GM18511 (cell line): ENCODE measurements around the gene ORAI1.
"Not testable (repeated sequence)": the region's sequence is repeated elsewhere in the genome, so short reads cannot be mapped to it uniquely, and the experiment has no call there.

Experiments used
- ATAC-seq: cut with Tn5 transposase; IDR thresholded peaks from one replicate; pipeline ENCODE4 v1.9.1; 2021; ENCODE audit warnings: mild to moderate bottlenecking, moderate library complexity; ENCODE audit not compliant: unreplicated experiment

The ORAI1 gene

GRCh38 chr12:121602766-121603165 lies 23.6 kb upstream of the ORAI1 start:
- ATAC-seq: no peak

- ATAC-seq: no peak
Measured at GRCh38 chr12:121603581-121603980, 22.7 kb upstream of the ORAI1 start.

- no peak for ATAC-seq
Measured at GRCh38 chr12:121608301-121608700, 18.0 kb upstream of the ORAI1 start.

GRCh38 chr12:121610239-121611149 lies 15.8 kb upstream of the ORAI1 start:
- no peak for ATAC-seq

- no peak for ATAC-seq
Measured at GRCh38 chr12:121611306-121611705, 15.0 kb upstream of the ORAI1 start.

GRCh38 chr12:121613462-121613861 lies 12.9 kb upstream of the ORAI1 start:
- ATAC-seq: no peak

GRCh38 chr12:121614872-121615467 lies 11.4 kb upstream of the ORAI1 start:
- no peak for ATAC-seq

GRCh38 chr12:121618659-121619233 lies 7.6 kb upstream of the ORAI1 start:
- ATAC-seq: no peak

- ATAC-seq: no peak
Measured at GRCh38 chr12:121620333-121620891, 5.9 kb upstream of the ORAI1 start.

GRCh38 chr12:121626853-121627640 lies 717 bp downstream of the ORAI1 start:
- peak; percentile 35 for ATAC-seq

- no peak for ATAC-seq
Measured at GRCh38 chr12:121628037-121628436, 1.7 kb downstream of the ORAI1 start.

- ATAC-seq: no peak
Measured at GRCh38 chr12:121628536-121628935, 2.2 kb downstream of the ORAI1 start.

GRCh38 chr12:121630791-121631355 lies 4.5 kb downstream of the ORAI1 start:
- no peak for ATAC-seq

GRCh38 chr12:121632069-121632970 lies 6.0 kb downstream of the ORAI1 start:
- ATAC-seq: no peak

GRCh38 chr12:121633833-121634196 lies 7.5 kb downstream of the ORAI1 start:
- ATAC-seq: not testable (repeated sequence)

- ATAC-seq: no peak
Measured at GRCh38 chr12:121634836-121635235, 8.5 kb downstream of the ORAI1 start.

GRCh38 chr12:121637231-121637914 lies 11.0 kb downstream of the ORAI1 start:
- no peak for ATAC-seq

- ATAC-seq: no peak
Measured at GRCh38 chr12:121638298-121639202, 12.2 kb downstream of the ORAI1 start.
